H4 (cell line): ENCODE data around the gene ZNF598. TPM values are rescaled to one million over a fixed set of nuclear protein-coding genes. Genes with fewer than 3 reads are reported as not detected.
"Not testable (repeated sequence)": the region's sequence is repeated elsewhere in the genome, so short reads cannot be mapped to it uniquely, and the experiment has no call there.

Source experiments
- DNase-seq: peaks from one replicate; pipeline ENCODE4 v3.0.0-alpha.2; 2015; ENCODE audit warnings: low spot score
- total RNA-seq: library from RNA; depleted of rRNA; stranded (reverse); fragments of >200 nt; shearing (Covaris generic); gene quantifications from 2 replicates; pipeline ENCODE4 v1.2.3, GENCODE V29; 2014

Gene ZNF598
- total RNA-seq, 1 experiment from 2014 or later = 5.5 TPM

DNA sequence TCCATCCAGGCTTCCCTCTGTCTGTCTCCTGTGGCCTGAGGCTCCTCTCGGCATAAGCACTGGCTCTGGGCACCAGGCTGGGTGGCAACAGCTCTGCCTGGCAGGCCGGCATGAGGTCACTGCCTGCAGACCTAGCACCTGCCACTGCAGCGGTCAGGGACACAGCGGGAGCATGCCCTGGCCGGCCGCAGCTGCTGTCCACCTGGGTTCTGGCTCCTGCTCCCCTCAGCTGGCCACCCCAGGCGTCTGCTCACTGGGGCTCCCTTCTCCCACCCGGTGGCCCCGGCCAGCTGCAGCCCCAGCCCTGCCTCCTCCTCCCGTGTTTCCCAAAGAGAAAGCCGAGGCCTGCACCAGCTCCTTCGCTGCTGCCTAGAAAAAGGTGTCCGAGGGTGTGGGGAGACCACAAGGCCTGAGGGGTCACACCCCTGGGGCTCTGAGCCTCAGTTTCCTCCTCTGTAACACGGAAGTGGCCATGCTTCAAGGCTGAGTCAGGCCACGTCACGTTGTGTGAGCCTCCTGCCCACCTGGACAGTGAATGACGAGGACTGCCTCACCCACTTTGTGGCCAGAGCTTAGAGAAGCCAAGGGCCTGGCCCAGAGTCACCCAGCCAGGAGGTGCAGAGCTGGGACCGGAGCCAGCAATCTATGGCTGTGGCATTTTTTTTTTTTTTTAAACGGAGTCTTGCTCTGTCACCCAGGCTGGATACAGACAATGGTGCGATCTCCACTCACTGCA is 31.3 kb upstream of the ZNF598 start:
- peak; percentile 81 for DNase-seq

GRCh38 chr16:2040041-2040786 is 30.6 kb upstream of the ZNF598 start:
- DNase-seq = no peak

- peak; percentile 90 for DNase-seq
Observed at GRCh38 chr16:2039274-2040031, 29.8 kb upstream of the ZNF598 start.

- DNase-seq = no peak
Observed at GRCh38 chr16:2038382-2039231, 29.0 kb upstream of the ZNF598 start.

DNA sequence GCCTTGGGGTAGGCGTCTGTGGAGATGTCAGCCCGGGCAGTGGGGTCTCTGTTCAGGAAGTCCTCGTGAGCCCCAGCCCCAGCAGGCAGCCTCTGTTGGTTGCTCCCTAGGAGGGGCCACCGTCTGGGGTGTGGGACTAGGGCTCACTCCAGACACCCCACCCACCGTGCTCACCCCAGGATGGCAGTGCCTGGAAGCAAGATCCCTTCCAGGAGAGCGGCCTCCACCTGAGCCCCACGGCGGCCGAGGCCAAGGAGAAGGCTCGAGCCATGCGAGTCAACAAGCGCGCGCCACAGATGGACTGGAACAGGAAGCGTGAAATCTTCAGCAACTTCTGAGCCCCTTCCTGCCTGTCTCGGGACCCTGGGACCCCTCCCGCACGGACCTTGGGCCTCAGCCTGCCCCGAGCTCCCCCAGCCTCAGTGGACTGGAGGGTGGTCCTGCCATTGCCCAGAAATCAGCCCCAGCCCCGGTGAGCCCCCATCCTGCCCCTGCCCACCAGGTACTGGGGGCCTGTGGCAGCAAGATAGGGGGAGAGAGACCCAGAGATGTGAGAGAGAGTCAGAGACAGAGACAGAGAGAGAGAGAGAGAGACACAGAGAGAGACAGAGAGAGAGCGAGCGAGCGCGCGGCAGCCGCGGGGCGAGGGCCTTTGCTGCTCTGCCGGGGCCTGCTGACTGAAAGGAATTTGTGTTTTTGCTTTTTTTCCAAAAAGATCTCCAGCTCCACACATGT is 28.2 kb upstream of the ZNF598 start:
- DNase-seq = no peak

DNA sequence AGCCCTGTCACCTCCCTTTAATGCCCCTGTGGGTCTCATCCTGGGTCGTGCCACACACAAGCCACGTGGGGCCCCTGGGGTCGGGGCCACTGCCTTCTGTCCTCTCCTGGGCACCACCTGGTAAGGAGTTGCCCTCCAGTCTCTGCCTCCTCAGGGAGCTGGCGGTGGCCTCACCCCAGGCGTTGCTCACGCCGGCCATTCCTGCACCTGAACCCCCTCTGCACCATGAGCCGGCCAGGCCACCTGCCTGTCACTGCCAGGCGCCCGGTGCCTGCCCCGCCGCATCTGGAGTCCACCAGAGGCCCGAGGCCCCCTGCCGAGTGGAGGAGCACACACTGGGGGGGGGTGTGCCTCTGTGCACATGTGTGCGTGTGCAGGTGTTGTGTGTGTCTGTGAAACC is 27.5 kb upstream of the ZNF598 start:
- no peak for DNase-seq

DNA sequence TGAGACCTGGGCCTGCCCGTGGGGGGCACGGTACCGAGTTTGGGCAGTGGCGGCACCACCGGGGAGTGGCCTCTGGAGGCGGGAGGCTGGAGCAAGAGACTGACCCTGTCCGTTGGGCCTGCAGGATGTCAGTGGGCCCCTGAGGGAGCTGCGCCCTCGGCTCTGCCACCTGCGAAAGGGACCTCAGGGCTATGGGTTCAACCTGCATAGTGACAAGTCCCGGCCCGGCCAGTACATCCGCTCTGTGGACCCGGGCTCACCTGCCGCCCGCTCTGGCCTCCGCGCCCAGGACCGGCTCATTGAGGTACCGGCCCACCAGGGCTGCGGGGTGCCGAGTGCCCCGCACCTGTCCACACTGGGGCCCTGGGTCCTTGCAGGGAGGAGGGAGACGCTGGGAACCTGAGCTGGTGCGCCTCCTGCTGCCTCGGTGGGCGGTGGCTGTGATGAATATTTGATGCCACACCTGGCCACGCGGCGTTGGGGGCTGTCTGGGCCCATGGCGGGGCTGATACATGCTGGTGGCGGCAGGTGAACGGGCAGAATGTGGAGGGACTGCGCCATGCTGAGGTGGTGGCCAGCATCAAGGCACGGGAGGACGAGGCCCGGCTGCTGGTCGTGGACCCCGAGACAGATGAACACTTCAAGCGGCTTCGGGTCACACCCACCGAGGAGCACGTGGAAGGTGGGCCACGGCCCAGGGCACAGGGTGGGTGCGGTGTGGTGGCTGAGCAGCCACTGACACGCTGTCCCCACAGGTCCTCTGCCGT is 26.8 kb upstream of the ZNF598 start:
- no peak for DNase-seq

GRCh38 chr16:2035431-2036199 is 26.0 kb upstream of the ZNF598 start:
- peak; percentile 87 for DNase-seq

DNA sequence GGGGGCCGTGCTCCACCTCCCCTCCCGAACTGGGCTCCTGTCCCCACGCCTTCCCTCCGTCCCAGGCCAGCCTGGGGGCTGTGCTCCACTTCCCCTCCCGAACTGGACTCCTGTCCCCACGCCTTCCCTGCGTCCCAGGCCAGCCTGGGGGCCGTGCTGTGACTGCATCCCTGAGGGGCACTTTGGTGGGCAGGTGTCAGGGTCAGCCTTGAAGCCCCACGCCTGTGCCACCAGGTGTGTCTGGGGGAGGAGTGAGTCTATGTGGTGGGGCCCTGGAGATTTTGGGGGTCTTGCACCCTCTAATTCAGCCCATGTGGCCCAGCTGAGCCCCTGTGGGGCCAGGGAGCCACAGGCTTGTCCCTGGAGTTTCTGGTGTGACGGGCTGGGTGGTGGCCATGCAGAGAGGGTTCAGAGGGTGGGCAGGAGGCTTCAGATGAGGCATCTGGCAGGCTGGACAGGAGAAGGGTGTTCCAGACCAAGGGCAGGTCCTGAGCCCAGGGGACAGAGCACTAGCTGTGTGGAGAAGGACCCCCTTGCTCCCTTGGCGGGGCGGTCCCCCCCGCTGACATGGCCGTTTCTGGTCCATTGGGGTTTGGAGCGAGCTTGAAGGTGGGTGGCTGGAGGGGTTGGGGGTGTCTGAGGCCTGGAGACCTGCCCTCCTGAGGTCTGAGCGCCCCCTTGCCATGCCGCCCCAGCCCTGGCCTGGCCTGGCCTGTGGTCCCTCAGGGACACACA is 25.2 kb upstream of the ZNF598 start:
- DNase-seq = no peak

GRCh38 chr16:2033909-2034695 is 24.5 kb upstream of the ZNF598 start:
- not testable (repeated sequence) for DNase-seq

DNA sequence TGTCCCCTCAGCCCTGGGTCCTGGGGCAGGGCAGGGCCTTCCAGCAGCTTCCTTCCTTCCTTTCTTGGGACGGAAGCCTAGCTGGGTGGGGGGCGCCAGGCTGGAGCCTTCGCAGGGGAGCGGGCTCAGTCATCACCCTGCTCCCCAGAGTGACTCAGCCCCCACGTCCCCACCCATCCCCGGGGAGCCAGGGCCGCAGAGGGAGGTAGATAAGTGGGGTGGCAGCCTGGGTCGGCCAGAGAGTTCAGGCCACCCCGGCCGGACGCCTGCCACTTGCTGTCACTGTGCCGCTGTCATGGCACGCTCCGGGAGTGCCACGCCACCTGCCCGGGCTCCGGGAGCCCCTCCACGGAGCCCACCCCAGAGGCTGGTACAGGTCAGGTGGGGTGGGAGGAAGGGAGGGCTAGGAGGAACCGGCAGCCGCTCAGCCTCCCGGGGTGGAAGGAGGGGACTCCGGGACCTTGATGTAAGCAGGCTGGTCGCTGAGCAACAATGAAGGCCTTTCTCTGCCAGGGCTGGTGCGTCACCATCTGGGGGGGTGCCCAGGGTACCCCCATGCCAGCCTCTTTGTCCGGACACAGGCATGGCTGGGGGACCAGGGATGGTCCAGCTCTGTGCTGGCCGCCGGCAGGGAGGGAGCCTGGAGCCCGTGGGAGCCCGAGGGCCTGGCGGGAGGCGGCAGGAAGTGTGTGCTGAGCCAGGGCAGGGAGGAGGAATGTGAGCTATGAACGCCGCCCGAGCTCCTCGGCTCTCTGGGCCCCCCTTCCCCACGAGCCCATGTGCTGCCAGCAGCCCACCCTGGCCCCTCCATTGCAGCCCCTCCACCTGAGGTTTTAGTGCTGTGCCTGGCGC is 23.7 kb upstream of the ZNF598 start:
- DNase-seq = peak; percentile 64

- DNase-seq = no peak
Observed at GRCh38 chr16:2032285-2033056, 22.9 kb upstream of the ZNF598 start.

DNA sequence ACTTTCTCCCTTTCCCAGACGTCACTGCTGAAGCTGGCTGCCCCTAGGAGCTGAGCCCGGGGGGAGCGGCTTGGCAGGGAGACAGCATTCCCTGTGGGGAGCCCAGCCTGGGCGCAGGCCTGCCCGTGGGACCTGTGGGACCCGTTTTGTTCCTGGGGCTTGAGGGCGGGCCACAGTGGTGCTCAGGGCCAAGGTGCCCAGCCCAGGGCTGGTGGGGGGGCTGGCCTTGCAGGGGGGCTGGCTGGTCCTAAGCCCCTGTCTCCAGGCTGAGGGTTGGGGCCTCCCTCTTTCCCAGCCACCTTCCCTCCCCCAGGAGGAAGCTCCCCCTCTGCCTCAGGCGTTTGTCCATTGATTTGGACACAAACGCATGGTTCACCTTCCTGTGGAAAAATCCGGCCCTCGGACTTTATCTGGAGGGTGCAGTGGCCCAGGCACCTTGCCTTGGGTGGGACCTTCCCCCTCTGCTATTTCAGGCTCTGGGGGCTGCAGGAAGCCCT is 21.5 kb upstream of the ZNF598 start:
- DNase-seq = no peak

DNA sequence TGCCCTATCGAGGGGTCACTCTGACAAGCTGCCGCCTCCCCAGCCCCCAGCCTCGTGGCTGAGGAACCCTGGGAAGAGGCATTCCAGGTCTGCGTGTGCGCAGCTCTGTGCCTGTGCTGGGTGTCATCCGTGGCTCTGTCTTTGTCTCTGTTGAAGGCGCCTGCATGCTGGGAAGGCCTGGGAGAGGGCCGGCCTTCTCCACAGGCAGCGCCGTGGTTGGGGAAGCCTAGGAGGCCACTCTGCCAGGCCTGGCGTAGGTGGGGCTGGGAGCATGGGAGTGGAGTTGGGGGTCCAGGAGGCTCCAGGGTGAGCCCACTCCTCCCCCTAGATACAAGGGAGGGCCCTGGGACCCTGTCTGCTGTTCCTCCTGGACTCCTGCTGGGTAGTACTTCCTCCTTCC is 20.4 kb upstream of the ZNF598 start:
- DNase-seq = no peak

GRCh38 chr16:2029350-2029749 is 19.7 kb upstream of the ZNF598 start:
- no peak for DNase-seq
